ENCODE measurements around the gene PACC1.
"Not testable (repeated sequence)": the region's sequence is repeated elsewhere in the genome, so short reads cannot be mapped to it uniquely, and the experiment has no call there.

The PACC1 gene

DNA sequence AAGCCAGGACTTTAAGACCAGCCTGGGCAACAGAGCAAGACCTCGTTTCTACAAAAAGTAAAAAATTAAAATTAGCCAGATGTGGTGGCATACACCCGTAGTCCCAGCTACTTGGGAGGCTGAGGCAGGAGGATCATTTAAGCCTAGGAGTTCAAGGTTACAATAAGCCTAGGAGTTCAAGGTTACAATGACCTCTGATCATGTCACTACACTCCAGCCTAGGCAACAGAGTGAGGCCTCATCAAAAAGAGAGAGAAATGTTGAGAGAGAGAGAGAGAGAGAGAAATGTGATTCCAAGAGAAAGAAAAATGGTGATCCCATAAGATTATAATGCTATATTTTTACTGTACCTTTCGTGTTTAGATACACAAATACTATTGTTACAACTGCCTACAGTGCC lies 60.2 kb downstream of the PACC1 start:
- H3K27ac ChIP-seq = no peak overlapping the region

DNA sequence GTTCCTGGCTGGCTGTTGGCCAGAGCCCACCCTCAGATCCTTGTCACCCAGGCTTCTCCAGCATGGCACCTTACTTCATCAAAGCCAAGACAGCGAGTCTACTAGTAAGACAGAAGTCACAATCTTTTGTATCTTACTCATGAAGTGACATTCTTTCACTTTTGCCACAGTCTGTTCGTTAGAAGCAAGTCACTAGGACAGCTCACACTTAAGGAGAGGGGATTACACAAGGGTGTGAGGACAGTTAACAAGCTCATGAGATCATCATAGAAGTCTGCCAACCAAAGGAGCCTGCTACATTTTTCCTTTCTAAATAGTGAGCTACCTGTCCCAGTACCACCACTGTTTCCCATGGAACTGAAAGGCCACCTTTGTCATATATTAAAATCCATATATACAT lies 61.5 kb downstream of the PACC1 start:
- Histone ChIP-seq H3K27ac (peak overlapping the region in 1 of 21 experiments; percentile 14), H3K4me3 (no peak overlapping the region)

More for the DNA sequence above, 60.2 kb downstream of the PACC1 start:
- H3K4me3 ChIP-seq = no peak overlapping the region

DNA sequence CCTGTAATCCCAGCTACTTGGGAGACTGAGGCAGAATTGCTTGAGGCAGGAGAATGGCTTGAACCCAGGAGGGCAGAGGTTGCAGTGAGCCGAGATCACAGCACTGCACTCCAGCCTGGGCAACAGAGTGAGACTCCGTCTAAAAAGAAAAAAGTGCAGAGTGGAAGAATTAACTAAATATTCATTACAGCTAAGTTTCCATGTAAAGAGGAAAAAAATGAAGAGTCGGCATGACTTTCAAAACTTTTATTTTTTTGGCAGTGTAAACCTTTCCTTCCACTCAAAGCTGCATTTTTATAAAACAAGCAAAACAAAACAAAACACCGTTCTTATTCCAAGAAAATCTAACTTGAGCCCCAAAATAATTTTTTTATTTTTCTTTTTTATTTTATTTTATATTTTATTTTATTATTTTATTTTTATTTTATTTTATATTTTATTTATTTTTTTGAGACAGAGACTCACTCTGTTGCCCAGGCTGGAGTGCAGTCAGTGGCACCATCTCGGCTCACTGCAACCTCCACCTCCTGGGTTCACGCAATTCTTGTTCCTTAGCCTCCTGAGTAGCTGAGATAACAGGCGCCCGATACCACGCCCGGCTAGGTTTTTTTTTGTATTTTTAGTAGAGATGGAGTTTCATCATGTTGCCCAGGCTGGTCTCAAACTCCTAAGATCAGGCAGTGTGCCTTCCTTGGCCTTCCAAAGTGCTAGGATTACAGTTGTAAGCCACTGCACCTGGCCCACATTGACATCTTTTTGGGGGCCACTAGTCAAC lies 62.9 kb downstream of the PACC1 start:
- Histone ChIP-seq H3K27ac (peak overlapping the region in 1 of 21 experiments; percentile 14), H3K4me3 (no peak overlapping the region)

DNA sequence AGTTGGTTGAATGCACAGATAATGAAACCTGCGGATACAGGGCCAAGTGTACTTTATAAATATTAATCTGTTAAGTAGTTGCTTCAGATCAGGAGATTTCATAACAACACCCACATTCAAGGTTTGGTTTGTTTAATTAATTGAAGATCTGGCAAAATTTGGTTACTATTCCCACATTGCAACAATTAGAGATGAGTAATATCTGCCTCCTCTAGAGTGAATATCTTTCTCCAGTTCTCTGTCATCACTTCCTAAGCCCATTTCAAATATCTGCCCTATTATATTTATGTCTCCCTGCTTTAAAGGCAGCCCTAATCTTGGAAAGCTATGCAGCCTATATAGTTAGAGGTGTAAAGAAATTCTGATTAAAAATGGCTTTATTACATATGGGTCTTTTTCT lies 68.1 kb downstream of the PACC1 start:
- no peak overlapping the region for H3K27ac ChIP-seq
- H3K4me3 ChIP-seq = no peak overlapping the region

DNA sequence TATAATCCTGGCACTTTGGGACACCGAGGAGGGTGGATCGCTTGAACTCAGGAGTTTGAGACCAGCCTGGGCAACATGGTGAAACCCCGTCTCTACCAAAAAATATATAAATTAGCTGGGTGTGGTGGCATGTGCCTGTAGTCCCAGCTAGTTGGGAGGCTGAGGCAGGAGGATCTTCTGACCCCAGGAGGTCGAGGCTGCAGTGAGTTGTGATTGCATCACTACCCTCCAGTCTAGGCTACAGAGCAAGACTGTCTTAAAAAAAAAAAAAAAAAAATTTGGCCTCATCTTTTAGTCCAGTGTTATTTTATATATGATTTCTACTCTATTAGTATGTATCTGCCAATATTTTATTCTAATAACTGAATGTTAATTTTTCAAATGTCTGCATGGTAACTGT lies 69.8 kb downstream of the PACC1 start:
- Histone ChIP-seq H3K4me3 (no peak overlapping the region), H3K27ac (no peak overlapping the region)

DNA sequence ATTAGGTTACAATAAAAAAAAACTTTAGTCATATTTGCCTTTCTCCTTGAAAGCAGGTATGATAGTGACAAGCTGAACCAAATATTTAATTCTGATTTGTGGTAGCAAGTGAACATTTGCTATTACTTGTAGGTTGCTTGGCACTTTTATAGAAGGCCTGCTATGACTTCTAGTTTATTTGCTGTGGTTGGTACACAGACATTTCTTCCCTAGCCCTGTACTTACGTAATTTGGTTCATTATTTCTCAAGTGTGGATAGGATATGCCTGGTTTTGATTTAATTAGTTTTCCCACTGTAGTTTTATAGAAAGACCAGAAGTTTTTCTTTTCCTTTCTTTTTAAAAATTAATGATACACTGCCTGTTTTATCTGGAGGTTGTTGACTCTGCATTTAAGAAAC lies 73.6 kb downstream of the PACC1 start:
- Histone ChIP-seq H3K27ac (no peak overlapping the region), H3K4me3 (no peak overlapping the region)

DNA sequence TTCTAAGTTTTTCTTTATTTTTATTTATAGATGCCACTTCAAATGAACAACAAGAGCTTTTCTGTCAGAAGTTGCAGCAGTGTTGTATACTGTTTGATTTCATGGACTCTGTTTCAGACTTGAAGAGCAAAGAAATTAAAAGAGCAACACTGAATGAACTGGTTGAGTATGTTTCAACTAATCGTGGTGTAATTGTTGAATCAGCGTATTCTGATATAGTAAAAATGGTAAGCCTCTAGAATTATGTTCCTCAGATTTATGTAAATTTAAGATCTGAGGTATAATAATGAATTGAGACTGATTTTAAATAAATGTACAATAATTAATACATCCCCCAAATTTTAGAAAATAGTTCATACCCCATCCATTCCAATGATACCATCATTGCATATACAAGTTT lies 85.6 kb downstream of the PACC1 start:
- Histone ChIP-seq H3K27ac (no peak overlapping the region), H3K4me3 (no peak overlapping the region)

DNA sequence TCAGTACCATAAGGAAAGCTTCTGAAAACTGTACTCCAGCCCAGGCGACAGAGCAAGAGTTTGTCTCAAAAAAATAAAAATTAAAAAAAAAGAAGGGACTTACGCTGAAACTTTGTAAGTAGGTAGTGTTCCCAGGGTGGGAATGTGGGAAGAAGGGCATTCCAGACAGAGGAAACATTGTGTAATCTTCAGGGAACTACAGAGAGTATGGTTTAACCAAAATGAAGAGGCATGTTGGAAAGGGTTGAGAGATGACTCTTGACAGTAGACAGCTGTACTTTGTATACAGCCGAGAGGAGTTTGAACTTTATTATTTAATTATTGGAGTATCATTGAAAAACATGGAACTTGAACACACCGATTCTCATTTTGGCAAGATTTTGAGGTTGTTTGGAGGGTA lies 86.4 kb downstream of the PACC1 start:
- no peak overlapping the region for H3K4me3 ChIP-seq
- H3K27ac ChIP-seq = no peak overlapping the region

DNA sequence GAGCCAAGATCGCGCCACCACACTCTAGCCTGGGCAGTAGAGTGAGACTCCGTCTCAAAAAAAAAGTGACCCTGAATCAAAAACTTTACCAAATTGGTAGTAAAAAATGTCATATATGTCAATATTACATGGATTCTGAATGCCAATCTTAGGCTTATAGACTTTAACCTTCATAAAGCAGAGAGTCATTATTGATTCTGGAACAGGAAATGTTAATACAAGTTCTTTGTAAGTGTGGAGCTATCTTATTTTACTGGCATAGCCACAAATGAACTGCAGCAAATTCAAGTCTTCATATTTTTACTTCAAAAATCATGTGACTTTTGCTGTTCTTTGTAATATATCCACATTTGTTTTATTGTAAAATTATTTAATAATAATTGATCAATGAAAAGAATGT lies 88.1 kb downstream of the PACC1 start:
- Histone ChIP-seq H3K4me3 (no peak overlapping the region), H3K27ac (no peak overlapping the region)

DNA sequence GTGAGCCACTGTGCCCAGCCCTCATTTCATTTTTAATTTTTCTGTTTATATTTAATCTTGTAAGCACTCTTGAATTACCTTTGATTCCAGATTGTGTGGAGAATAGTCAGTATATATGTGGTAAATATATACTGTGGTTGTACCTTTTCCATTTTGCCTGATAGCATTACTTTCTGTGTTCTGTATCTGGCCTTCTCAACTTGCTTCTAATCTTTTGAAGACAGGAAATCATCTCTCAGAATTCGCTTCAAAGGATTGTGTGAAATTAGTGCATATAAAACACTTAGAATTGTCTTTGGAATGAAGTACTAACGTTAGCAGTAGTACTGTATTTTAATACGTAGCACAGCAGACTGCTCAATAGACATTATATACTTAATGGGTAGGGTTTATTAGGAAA lies 91.6 kb downstream of the PACC1 start:
- Histone ChIP-seq H3K4me3 (no peak overlapping the region), H3K27ac (no peak overlapping the region)

DNA sequence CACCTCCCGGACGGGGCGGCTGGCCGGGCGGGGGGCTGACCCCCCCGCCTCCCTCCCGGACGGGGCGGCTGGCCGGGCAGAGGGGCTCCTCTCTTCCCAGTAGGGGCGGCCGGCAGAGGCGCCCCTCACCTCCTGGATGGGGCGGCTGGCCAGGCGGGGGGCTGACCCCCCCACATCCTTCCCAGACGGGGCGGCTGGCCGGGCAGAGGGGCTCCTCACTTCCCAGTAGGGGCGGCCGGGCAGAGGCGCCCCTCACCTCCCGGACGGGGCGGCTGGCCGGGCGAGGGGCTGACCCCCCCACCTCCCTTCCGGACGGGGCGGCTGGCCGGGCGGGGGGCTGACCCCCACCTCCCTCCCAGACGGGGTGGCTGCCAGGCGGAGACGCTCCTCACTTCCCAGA lies 93.7 kb downstream of the PACC1 start:
- H3K27ac ChIP-seq, H3K4me3 ChIP-seq: not testable (repeated sequence)

DNA sequence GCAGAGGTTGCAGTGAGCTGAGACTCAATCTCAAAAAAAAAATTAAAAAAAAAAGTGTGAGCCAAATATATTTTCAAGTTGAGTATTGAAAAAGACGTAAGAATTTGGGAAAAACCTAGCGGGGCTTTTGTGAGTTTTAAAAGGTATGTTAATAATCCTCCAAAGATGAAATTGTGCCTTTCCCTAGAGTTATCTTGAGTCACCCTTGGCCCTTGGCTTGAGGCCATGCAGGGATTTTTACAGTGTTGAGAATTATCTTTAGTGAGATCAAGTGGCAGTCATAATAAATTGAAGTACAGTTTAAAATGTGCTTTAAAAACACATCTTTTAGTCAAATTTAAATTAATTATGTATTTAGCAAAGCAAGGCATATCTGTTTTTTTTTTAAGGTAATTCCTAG lies 96.8 kb downstream of the PACC1 start:
- no peak overlapping the region for H3K27ac ChIP-seq
- no peak overlapping the region for H3K4me3 ChIP-seq

DNA sequence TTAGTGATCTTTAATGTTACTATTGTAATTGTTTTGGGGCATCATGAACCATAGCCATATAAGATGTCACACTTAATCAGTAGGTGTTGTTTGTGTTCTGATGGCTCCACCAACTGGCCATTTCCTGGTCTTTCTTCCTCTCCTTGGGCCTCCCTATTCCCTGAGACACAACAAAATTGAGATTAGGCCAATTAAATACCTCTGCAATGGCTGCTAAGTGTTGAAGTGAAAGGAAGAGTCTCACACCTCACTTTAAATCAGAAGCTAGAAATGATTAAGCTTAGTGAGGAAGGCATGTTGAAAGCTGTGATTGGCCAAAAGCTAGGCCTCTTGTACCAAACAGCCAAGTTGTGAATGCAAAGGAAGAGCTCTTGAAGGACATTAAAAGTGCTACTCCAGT lies 98.8 kb downstream of the PACC1 start:
- Histone ChIP-seq H3K27ac (no peak overlapping the region), H3K4me3 (no peak overlapping the region)

DNA sequence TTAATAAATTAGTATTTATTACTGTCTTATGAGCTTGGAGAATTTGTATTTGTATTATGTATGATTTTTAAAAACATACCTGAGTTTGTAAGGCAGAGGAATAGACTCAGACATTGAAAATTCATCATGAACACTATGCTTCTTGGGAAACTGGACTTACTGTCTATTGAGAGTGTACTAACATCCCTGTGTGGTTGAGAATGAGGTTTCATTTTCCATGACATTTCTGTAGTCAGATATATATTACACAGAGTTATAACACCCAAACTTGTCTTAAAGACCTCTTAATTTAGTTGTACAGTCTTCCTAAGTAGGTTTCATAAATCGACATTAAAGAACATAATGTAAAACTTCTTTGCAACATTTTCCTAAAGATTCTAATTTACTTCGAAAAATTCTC lies 99.5 kb downstream of the PACC1 start:
- Histone ChIP-seq H3K27ac (no peak overlapping the region), H3K4me3 (no peak overlapping the region)
